PC-3 (cell line): Measurements from ENCODE around the gene TOX4. TPM values are rescaled to one million over a fixed set of nuclear protein-coding genes. Genes with fewer than 3 reads are reported as not detected.

ENCODE experiments used
- ATAC-seq: fragments of 200-7000 bp; cut with Tn5 transposase; 2 replicates; pipeline ENCODE4 v1.9.1; 2020; ENCODE audit warnings: mild to moderate bottlenecking, moderate library complexity
- BruUV-seq: library from RNA; stranded (reverse); fragments of 400-500 nt; replicated peaks from 2 replicates; lab custom pipeline; 2021; lab: Mats Ljungman, UMichigan
- CTCF ChIA-PET: fragments of 300-600 bp; sonication (Branson Sonifier 250); formaldehyde crosslinking; loops from one replicate; lab custom pipeline; 2022; ENCODE audit warnings: antibody characterized with exemption; lab: Charles Lee
- POLR2A ChIA-PET: fragments of 300-600 bp; sonication (Branson Sonifier 250); formaldehyde crosslinking; loops from one replicate; lab custom pipeline; 2022; ENCODE audit warnings: antibody characterized with exemption; ENCODE audit not compliant: unreplicated experiment; lab: Charles Lee
- DNase-seq: peaks from one replicate; pipeline ENCODE4 v3.0.0-alpha.2; 2015
- H2AFZ ChIP-seq: fragments of 300-600 bp; sonication (generic); 2 replicates; pipeline ENCODE4 v1.6.0; 2016; ENCODE audit warnings: antibody characterized with exemption, low read length
- H3F3A ChIP-seq: fragments of 300-600 bp; sonication (generic); one replicate; pipeline ENCODE4 v1.6.0; 2017; ENCODE audit warnings: antibody characterized with exemption, low read length, control low read depth, mild to moderate bottlenecking; ENCODE audit not compliant: unreplicated experiment
- H3K27ac ChIP-seq: fragments of 300-600 bp; sonication (generic); 2 replicates; pipeline ENCODE4 v1.5.1; 2016; ENCODE audit warnings: mild to moderate bottlenecking, low read length
- H3K27me3 ChIP-seq: fragments of 300-600 bp; sonication (generic); 2 replicates; pipeline ENCODE4 v1.6.1; 2016; ENCODE audit warnings: low read length, mixed read lengths
- H3K36me3 ChIP-seq: fragments of 300-600 bp; sonication (generic); 2 replicates; pipeline ENCODE4 v1.6.1; 2016; ENCODE audit warnings: low read depth, mixed run types, low read length, mixed read lengths
- H3K4me1 ChIP-seq: fragments of 300-600 bp; sonication (generic); 2 replicates; pipeline ENCODE4 v1.5.1; 2016; ENCODE audit warnings: low read length; ENCODE audit not compliant: insufficient read depth
- H3K4me2 ChIP-seq: fragments of 300-600 bp; sonication (generic); 2 replicates; pipeline ENCODE4 v1.6.0; 2016; ENCODE audit warnings: low read length
- H3K4me3 ChIP-seq: fragments of 300-600 bp; sonication (generic); 2 replicates; pipeline ENCODE4 v1.5.1; 2016; ENCODE audit warnings: mild to moderate bottlenecking, low read length, mixed read lengths
- H3K79me2 ChIP-seq: fragments of 300-600 bp; sonication (generic); 2 replicates; pipeline ENCODE4 v1.6.1; 2017; ENCODE audit warnings: low read length, mixed read lengths
- H3K9ac ChIP-seq: fragments of 300-600 bp; sonication (generic); 2 replicates; pipeline ENCODE4 v1.6.0; 2016; ENCODE audit warnings: mild to moderate bottlenecking, low read length
- H3K9me2 ChIP-seq: fragments of 300-600 bp; sonication (generic); replicated peaks from 2 replicates; pipeline ENCODE4 v1.6.1; 2016; ENCODE audit warnings: mixed run types, low read length, mixed read lengths
- H3K9me3 ChIP-seq: fragments of 300-600 bp; sonication (generic); 2 replicates; pipeline ENCODE4 v1.6.1; 2016; ENCODE audit warnings: low read length, mixed read lengths
- H4K20me1 ChIP-seq: fragments of 300-600 bp; sonication (generic); 2 replicates; pipeline ENCODE4 v1.6.1; 2016; ENCODE audit warnings: low read length, mixed read lengths
- EZH2 ChIP-seq: fragments of 300-600 bp; sonication (generic); IDR thresholded peaks from one replicate; pipeline ENCODE4 v1.6.1; 2017; ENCODE audit warnings: antibody characterized with exemption, mild to moderate bottlenecking, low read length; ENCODE audit not compliant: unreplicated experiment
- EZH2phosphoT487 ChIP-seq: fragments of 300-600 bp; sonication (generic); IDR thresholded peaks from 2 replicates; pipeline ENCODE4 v1.6.1; 2018; ENCODE audit warnings: mild to moderate bottlenecking, antibody characterized with exemption, low read length, borderline replicate concordance
- intact Hi-C: fragments of 100-400 bp; cut with micrococcal nuclease; formaldehyde crosslinking; loops from 2 replicates; pipeline ENCODE4 v1.9.0; 2023
- total RNA-seq: library from RNA; depleted of rRNA; stranded (reverse); fragments of >200 nt; gene quantifications from 2 replicates; pipeline ENCODE4 v1.2.3, GENCODE V29; 2014
- TF ChIP-seq, protein P1 (sequence below): fragments of 300-600 bp; sonication (generic); conservative IDR thresholded peaks from 2 replicates; pipeline ENCODE4 v1.5.1; 2017; ENCODE audit warnings: antibody characterized with exemption, low read depth, mild to moderate bottlenecking, low read length

TOX4 gene
- total RNA-seq, 1 experiment from 2014 or later: 26.7 TPM

DNA sequence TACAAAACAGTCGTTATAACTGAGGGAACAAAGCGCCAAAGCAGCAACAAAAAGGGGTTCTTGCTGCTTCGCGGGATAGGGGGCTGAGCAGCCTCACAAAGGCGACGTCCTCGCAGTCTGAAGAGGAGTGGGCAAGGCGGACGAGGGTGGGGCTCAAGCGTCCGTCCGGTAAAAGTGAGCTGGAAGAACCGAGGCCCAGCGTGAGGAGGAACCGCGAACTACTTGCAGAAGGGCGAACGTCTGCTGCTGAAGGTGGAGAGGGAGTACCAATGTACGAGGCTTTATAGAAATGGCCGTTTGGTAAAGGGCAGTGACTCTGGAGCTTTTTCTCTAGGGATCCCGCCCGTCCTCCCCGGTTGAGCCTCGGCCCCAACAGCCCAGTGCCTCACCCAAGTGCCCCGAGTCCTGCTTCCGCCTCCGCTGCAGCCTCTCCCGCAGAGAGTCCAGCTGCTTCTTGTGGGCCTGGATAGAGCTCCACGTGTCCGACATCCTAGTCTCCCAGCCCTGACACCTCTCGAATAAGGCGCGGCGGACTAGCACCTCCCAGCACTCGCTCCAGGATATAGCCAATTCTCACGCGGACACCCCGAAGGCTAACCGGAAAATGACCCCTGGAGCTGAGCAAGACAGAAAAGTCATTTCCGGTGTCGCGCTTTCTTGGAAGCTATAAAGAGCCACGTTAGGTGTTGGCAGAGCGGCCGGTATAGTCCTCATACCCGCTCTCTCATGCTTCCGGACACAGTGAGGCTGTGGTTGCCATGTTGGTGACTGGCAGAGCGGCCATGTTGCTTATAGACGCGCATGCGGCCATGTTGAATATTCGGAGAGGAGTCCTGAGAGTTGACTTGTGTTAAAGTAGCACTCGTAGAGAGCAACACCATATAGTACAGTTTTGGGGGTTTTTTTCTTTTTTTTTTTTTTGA, 34.0 kb downstream of the TOX4 start, which contains the start of gene METTL3:
Gene METTL3, minus strand, starts transcription at position 606 of the 923 bp plus-strand sequence. Its CDS starts 117 bp downstream, at position 489.
- H3K4me2 ChIP-seq: peak within 1 kb of the TSS; percentile 95
- DNase-seq (peak; percentile 98), ATAC-seq (peak; percentile 98)
- intact Hi-C loops: loop anchor here (1.0 to 5.0 kb wide), 2 partner anchors 35 to 46 kb away; partner anchors contain the start of gene RAB2B
- H3K36me3 ChIP-seq: peaks cover 7% of the 10 kb centered on the region
- TF ChIP-seq EZH2phosphoT487 (no peak), EZH2 (no peak)
- TF ChIP-seq, protein P1, sequence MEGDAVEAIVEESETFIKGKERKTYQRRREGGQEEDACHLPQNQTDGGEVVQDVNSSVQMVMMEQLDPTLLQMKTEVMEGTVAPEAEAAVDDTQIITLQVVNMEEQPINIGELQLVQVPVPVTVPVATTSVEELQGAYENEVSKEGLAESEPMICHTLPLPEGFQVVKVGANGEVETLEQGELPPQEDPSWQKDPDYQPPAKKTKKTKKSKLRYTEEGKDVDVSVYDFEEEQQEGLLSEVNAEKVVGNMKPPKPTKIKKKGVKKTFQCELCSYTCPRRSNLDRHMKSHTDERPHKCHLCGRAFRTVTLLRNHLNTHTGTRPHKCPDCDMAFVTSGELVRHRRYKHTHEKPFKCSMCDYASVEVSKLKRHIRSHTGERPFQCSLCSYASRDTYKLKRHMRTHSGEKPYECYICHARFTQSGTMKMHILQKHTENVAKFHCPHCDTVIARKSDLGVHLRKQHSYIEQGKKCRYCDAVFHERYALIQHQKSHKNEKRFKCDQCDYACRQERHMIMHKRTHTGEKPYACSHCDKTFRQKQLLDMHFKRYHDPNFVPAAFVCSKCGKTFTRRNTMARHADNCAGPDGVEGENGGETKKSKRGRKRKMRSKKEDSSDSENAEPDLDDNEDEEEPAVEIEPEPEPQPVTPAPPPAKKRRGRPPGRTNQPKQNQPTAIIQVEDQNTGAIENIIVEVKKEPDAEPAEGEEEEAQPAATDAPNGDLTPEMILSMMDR: no peak
- H3K9me3 ChIP-seq: no peaks in the 10 kb centered on the region
- no peaks in the 10 kb centered on the region for H4K20me1 ChIP-seq
- H3K79me2 ChIP-seq: peaks cover 47% of the 10 kb centered on the region
- ChIA-PET CTCF (interaction anchor here (0.6 to 1.0 kb wide), 4 partner anchors 13 to 63 kb away, joined by 3 to 14 read pairs (median 3); partner anchors contain the start of gene SALL2), POLR2A (interaction anchor here (0.5 to 1.4 kb wide), 6 partner anchors 13 to 802 kb away, joined by 3 to 10 read pairs (median 4); partner anchors contain the start of gene SALL2)
- H3K4me1 ChIP-seq: peaks cover 18% of the 10 kb centered on the region
- H3K4me3 ChIP-seq: peak within 1 kb of the TSS; percentile 96
- H2AFZ ChIP-seq: peak within 1 kb of the TSS; percentile 87
- H3K9ac ChIP-seq: peak within 1 kb of the TSS; percentile 97
- BruUV-seq: TSS peak; percentile 78
- peaks cover 5% of the 10 kb centered on the region for H3F3A ChIP-seq
- H3K27ac ChIP-seq: peak within 1 kb of the TSS; percentile 83
- H3K27me3 ChIP-seq: no peaks in the 10 kb centered on the region
- no peaks in the 10 kb centered on the region for H3K9me2 ChIP-seq

DNA sequence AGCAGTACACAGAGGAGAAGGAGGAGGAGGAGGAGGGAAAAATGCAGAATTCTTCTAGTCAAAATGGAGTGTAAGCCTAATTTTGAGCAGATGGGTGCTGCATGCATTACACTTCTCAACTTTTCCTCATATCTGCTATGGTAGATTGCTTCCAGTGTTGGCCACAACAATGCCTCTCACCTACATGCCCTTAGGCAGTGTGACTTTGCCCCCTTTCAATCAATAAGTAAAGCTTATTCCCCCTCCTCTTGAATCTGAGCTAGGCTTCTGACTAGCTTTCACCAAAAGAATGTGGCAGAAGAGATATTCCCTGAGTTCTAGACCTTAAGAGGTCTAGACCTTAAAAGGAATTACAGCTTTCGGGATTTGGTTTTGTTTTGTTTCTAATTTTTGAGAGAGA, 37.3 kb downstream of the TOX4 start:
- H3K27ac ChIP-seq: no peak overlapping the region
- no peaks in the 10 kb centered on the region for H4K20me1 ChIP-seq
- no peak for TF ChIP-seq EZH2
- TF ChIP-seq, protein P1: no peak
- no peak for TF ChIP-seq EZH2phosphoT487
- POLR2A ChIA-PET: no interaction called here
- no peak for ATAC-seq
- no peaks in the 10 kb centered on the region for H3K9me3 ChIP-seq
- DNase-seq: no peak
- CTCF ChIA-PET: no interaction called here
- no peak overlapping the region for H3K4me3 ChIP-seq
- peaks cover 14% of the 10 kb centered on the region for H3K4me1 ChIP-seq
- H3K79me2 ChIP-seq: peaks cover 18% of the 10 kb centered on the region
- intact Hi-C loops: loop anchor here (5.0 kb wide), 1 partner anchor 43 kb away; no protein-coding TSS in a partner anchor
- no peak overlapping the region for H3K4me2 ChIP-seq
- no peaks in the 10 kb centered on the region for H3K27me3 ChIP-seq
- H2AFZ ChIP-seq: no peak overlapping the region
- H3F3A ChIP-seq: peaks cover 5% of the 10 kb centered on the region
- no peak overlapping the region for H3K9ac ChIP-seq
- no peaks in the 10 kb centered on the region for H3K9me2 ChIP-seq
- H3K36me3 ChIP-seq: no peaks in the 10 kb centered on the region
- no TSS peak for BruUV-seq

DNA sequence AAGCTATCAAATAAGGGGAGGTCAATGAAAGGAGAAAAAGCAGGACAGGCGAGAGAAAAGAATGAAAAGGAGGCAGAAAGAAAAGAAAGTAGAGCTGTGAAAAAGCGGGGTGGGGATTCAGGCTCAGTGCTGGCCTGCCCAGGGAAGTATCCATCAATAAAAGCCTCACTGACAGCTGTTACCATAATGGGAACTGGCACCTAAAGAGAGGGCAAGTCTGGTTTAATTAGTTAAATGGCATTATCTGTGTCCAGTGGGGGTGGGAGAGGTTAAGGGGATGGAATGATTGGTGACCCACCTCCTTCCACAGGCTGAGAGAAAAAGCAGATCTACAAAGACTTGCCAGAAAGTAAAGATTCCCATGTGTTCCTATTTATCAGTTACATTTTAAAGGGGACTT, 41.7 kb downstream of the TOX4 start:
- H3K4me1 ChIP-seq: no peaks in the 10 kb centered on the region
- H3K79me2 ChIP-seq: no peaks in the 10 kb centered on the region
- H3K9me3 ChIP-seq: no peaks in the 10 kb centered on the region
- H3K9me2 ChIP-seq: no peaks in the 10 kb centered on the region
- H3K4me3 ChIP-seq: no peak overlapping the region
- ATAC-seq: no peak
- no peaks in the 10 kb centered on the region for H4K20me1 ChIP-seq
- no peaks in the 10 kb centered on the region for H3F3A ChIP-seq
- no peaks in the 10 kb centered on the region for H3K27me3 ChIP-seq
- no peak overlapping the region for H3K27ac ChIP-seq
- no peak overlapping the region for H2AFZ ChIP-seq
- ChIA-PET CTCF (no interaction called here), POLR2A (no interaction called here)
- no peak overlapping the region for H3K4me2 ChIP-seq
- DNase-seq: no peak
- intact Hi-C loops: no loop called here
- TF ChIP-seq EZH2 (no peak), EZH2phosphoT487 (no peak)
- no peaks in the 10 kb centered on the region for H3K36me3 ChIP-seq
- no TSS peak for BruUV-seq
- no peak overlapping the region for H3K9ac ChIP-seq
